ENCODE data around the gene MGAT5.

The MGAT5 gene

GRCh38 chr2:134370655-134371445 is 117.0 kb downstream of the MGAT5 start:
- Histone ChIP-seq H3K4me2 (ENCODE audit: low read length) (no peak overlapping the region), H3K4me3 (ENCODE audit: low read length) (no peak overlapping the region), H3K27ac (ENCODE audit: low read length) (no peak overlapping the region), H2AFZ (ENCODE audit: low read depth, low read length) (no peak overlapping the region), H3K27me3 (ENCODE audit: low read depth, low read length) (no peaks in the 10 kb centered on the region), H3K9ac (ENCODE audit: low read length) (no peak overlapping the region), H4K20me1 (ENCODE audit: insufficient read depth, low read length) (no peaks in the 10 kb centered on the region), H3K36me3 (replicated peaks; ENCODE audit: low read depth, low read length) (no peaks in the 10 kb centered on the region), H3K79me2 (ENCODE audit: low read length) (no peaks in the 10 kb centered on the region), H3K9me3 (ENCODE audit: insufficient read depth, low read length) (no peaks in the 10 kb centered on the region), H3K4me1 (ENCODE audit: low read length) (peaks cover 15% of the 10 kb centered on the region)
- no peak for TF ChIP-seq CTCF (IDR thresholded peaks at IDR 0.05; ENCODE audit: low read depth, low read length)

GRCh38 chr2:134372141-134372540 is 118.3 kb downstream of the MGAT5 start:
- H3K4me1 ChIP-seq (ENCODE audit: low read length) = peaks cover 15% of the 10 kb centered on the region
- no peak overlapping the region for H3K27ac ChIP-seq (ENCODE audit: low read length)
- no peaks in the 10 kb centered on the region for H3K9me3 ChIP-seq (ENCODE audit: insufficient read depth, low read length)
- no peaks in the 10 kb centered on the region for H3K36me3 ChIP-seq (replicated peaks; ENCODE audit: low read depth, low read length)
- H3K9ac ChIP-seq (ENCODE audit: low read length) = no peak overlapping the region
- H3K4me2 ChIP-seq (ENCODE audit: low read length) = no peak overlapping the region
- no peak overlapping the region for H3K4me3 ChIP-seq (ENCODE audit: low read length)
- H2AFZ ChIP-seq (ENCODE audit: low read depth, low read length) = no peak overlapping the region
- H3K79me2 ChIP-seq (ENCODE audit: low read length) = no peaks in the 10 kb centered on the region
- TF ChIP-seq EZH2phosphoT487 (IDR thresholded peaks at IDR 0.05; ENCODE audit: low read depth) (no peak), CTCF (IDR thresholded peaks at IDR 0.05; ENCODE audit: low read depth, low read length) (no peak)
- no peaks in the 10 kb centered on the region for H3K27me3 ChIP-seq (ENCODE audit: low read depth, low read length)
- no peaks in the 10 kb centered on the region for H4K20me1 ChIP-seq (ENCODE audit: insufficient read depth, low read length)

- no peak for TF ChIP-seq CTCF (IDR thresholded peaks at IDR 0.05; ENCODE audit: low read depth, low read length)
- no peak for TF ChIP-seq EZH2phosphoT487 (IDR thresholded peaks at IDR 0.05; ENCODE audit: low read depth)
- H3K27ac ChIP-seq (ENCODE audit: low read length) = no peak overlapping the region
Measured at GRCh38 chr2:134372611-134373131, 118.8 kb downstream of the MGAT5 start.

GRCh38 chr2:134375935-134376334 is 122.1 kb downstream of the MGAT5 start:
- Histone ChIP-seq H3K9me3 (ENCODE audit: insufficient read depth, low read length) (no peaks in the 10 kb centered on the region), H3K79me2 (ENCODE audit: low read length) (no peaks in the 10 kb centered on the region), H3K27me3 (ENCODE audit: low read depth, low read length) (no peaks in the 10 kb centered on the region), H4K20me1 (ENCODE audit: insufficient read depth, low read length) (no peaks in the 10 kb centered on the region), H3K4me2 (ENCODE audit: low read length) (no peak overlapping the region), H3K4me3 (ENCODE audit: low read length) (no peak overlapping the region), H3K27ac (ENCODE audit: low read length) (no peak overlapping the region), H2AFZ (ENCODE audit: low read depth, low read length) (no peak overlapping the region), H3K4me1 (ENCODE audit: low read length) (no peaks in the 10 kb centered on the region), H3K9ac (ENCODE audit: low read length) (no peak overlapping the region), H3K36me3 (replicated peaks; ENCODE audit: low read depth, low read length) (no peaks in the 10 kb centered on the region)
- TF ChIP-seq CTCF (IDR thresholded peaks at IDR 0.05; ENCODE audit: low read depth, low read length) (no peak), EZH2phosphoT487 (IDR thresholded peaks at IDR 0.05; ENCODE audit: low read depth) (no peak)

More at GRCh38 chr2:134372611-134373131, 118.8 kb downstream of the MGAT5 start:
- Histone ChIP-seq H2AFZ (ENCODE audit: low read depth, low read length) (no peak overlapping the region), H3K9me3 (ENCODE audit: insufficient read depth, low read length) (no peaks in the 10 kb centered on the region), H3K4me1 (ENCODE audit: low read length) (peaks cover 15% of the 10 kb centered on the region), H3K4me3 (ENCODE audit: low read length) (no peak overlapping the region), H3K4me2 (ENCODE audit: low read length) (no peak overlapping the region), H3K36me3 (replicated peaks; ENCODE audit: low read depth, low read length) (no peaks in the 10 kb centered on the region), H3K79me2 (ENCODE audit: low read length) (no peaks in the 10 kb centered on the region), H3K9ac (ENCODE audit: low read length) (no peak overlapping the region), H3K27me3 (ENCODE audit: low read depth, low read length) (no peaks in the 10 kb centered on the region), H4K20me1 (ENCODE audit: insufficient read depth, low read length) (no peaks in the 10 kb centered on the region)

Data from OCI-LY3 (cell line).